Kidney (tissue), 14 donors: ENCODE data around the gene SUDS3. TPM values are rescaled to one million over a fixed set of nuclear protein-coding genes. Genes with fewer than 3 reads are reported as not detected.

Experiments used
- DNase-seq, 5 donors: peaks; one replicate each; pipeline ENCODE4 v3.0.0-alpha.2; 2013 to 2020
- FAIRE-seq: peaks from 2 replicates; lab custom pipeline; 2012; peaks lifted over from hg19 to GRCh38; lab: Jason Lieb, UNC
- H3K27ac ChIP-seq, 2 donors: one replicate each; pipeline ENCODE4 v1.7.0; 2013; ENCODE audit warnings: low read depth in 2 of 2, low read length in 2 of 2, inconsistent platforms in 1 of 2
- H3K27me3 ChIP-seq: one replicate; pipeline ENCODE4 v1.7.1; 2013; ENCODE audit warnings: low read length, inconsistent platforms; ENCODE audit not compliant: control insufficient read depth, insufficient read depth
- H3K36me3 ChIP-seq, 3 donors: one replicate each; pipeline versions ENCODE4 v1.7.0 to v1.7.1; 2013; ENCODE audit warnings: low read length in 3 of 3, control low read depth in 1 of 3, inconsistent platforms in 1 of 3; ENCODE audit not compliant: insufficient read depth in 3 of 3, control insufficient read depth in 2 of 3
- H3K4me1 ChIP-seq, 3 donors: one replicate each; pipeline versions ENCODE4 v1.7.0 to v1.7.1; 2013; ENCODE audit warnings: low read length in 3 of 3, inconsistent platforms in 1 of 3, low read depth in 1 of 3; ENCODE audit not compliant: control insufficient read depth in 2 of 3, insufficient read depth in 2 of 3
- H3K4me3 ChIP-seq, 3 donors: one replicate each; pipeline versions ENCODE4 v1.7.0 to v1.8.1; 2013; ENCODE audit warnings: low read length in 3 of 3, control low read depth in 1 of 3, inconsistent platforms in 1 of 3
- H3K9ac ChIP-seq, 3 donors: one replicate each; pipeline versions ENCODE4 v1.7.0 to v1.7.1; 2013; ENCODE audit warnings: low read length in 3 of 3, control low read depth in 1 of 3, inconsistent platforms in 1 of 3
- H3K9me3 ChIP-seq, 3 donors: one replicate each; pipeline versions ENCODE4 v1.7.0 to v1.7.1; 2013; ENCODE audit warnings: low read length in 3 of 3, control low read depth in 1 of 3, inconsistent platforms in 1 of 3; ENCODE audit not compliant: control insufficient read depth in 2 of 3, insufficient read depth in 1 of 3
- CTCF ChIP-seq: IDR thresholded peaks from 3 replicates; pipeline ENCODE4 v1.5.1; 2012; ENCODE audit warnings: mild to moderate bottlenecking, moderate library complexity, borderline replicate concordance; ENCODE audit not compliant: insufficient read depth; ENCODE audit errors: extremely low read depth
- intact Hi-C: fragments of 100-400 bp; cut with DNase I; formaldehyde crosslinking; loops from one replicate; pipeline ENCODE4 v1.11.1; 2022
- polyA plus RNA-seq: library from polyadenylated mRNA; stranded (reverse); fragments of 350-450 nt; fragmentation: Illumina TruSeq; extraction: RNeasy Lipid Tissue Mini Kit (QIAGEN cat#74804); gene quantifications from one replicate; pipeline ENCODE4 v1.2.3, GENCODE V29; 2014; ENCODE audit warnings: low read depth, low replicate concordance; ENCODE audit not compliant: insufficient read depth
- total RNA-seq: library from RNA; stranded (reverse); fragmentation: NEBNext Ultra II Directional; extraction: Animal tissue kit (Norgen Biotek cat#: 25700); gene quantifications from one replicate; pipeline ENCODE4 v1.2.1, GENCODE V29; 2021
- donor health status: control.
- donor health status: control.
- donor health status: control.
- donor health status: control.
- donor health status: control.
- donor health status: DM: yes; HTN: yes; CAD: no.
- donor health status: Normal renal cell carcinoma (clear cell type).

SUDS3 gene
- total and polyA plus RNA-seq, 2 donors from 2014 or later, result 14.9 to 29.0 TPM

GRCh38 chr12:118337194-118337838 lies 39.0 kb upstream of the SUDS3 start:
- Histone ChIP-seq H3K4me1 (no peaks in the 10 kb centered on the region), H3K4me3 (no peak overlapping the region), H3K36me3 (no peaks in the 10 kb centered on the region), H3K27me3 (no peaks in the 10 kb centered on the region), H3K9me3 (no peaks in the 10 kb centered on the region), H3K27ac (no peak overlapping the region), H3K9ac (no peak overlapping the region)
- no peak for TF ChIP-seq CTCF
- FAIRE-seq (no peak), DNase-seq (no peak)
- intact Hi-C loops, result no loop called here

GRCh38 chr12:118342090-118342489 lies 34.3 kb upstream of the SUDS3 start:
- TF ChIP-seq CTCF, result no peak
- no peak for FAIRE-seq

DNA sequence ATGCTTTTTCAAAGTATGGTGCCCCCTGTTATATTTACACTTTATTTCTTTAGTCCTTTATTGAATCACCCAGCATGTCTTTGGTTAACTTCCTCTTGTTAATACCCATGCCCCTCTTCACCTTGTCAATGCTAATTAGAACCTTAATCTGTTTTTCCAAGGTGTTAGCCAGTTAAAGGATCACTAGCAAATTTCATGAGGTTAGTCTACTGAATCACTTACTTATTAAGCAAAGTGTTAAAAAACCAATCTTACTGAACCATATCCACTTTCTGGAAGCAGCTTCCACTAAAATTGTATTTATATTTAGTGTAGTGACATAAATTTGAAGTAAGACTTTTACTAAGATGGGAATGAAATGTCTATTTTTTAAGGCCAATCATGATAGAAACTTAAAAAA lies 31.5 kb upstream of the SUDS3 start:
- peak; percentile 76 for FAIRE-seq

More at GRCh38 chr12:118342090-118342489, 34.3 kb upstream of the SUDS3 start:
- H3K4me1 ChIP-seq, result peaks cover 0 to 3% (median 0%) of the 10 kb centered on the region in 3 donors
- no peak overlapping the region for H3K9ac ChIP-seq
- intact Hi-C loops, result no loop called here
- no peak overlapping the region for H3K4me3 ChIP-seq
- no peaks in the 10 kb centered on the region for H3K36me3 ChIP-seq
- DNase-seq, result no peak
- no peaks in the 10 kb centered on the region for H3K9me3 ChIP-seq
- H3K27ac ChIP-seq, result no peak overlapping the region
- H3K27me3 ChIP-seq, result no peaks in the 10 kb centered on the region

More for the DNA sequence above, 31.5 kb upstream of the SUDS3 start:
- DNase-seq, result peak in 2 of 5 donors; percentile 32 to 45
- H3K4me1 ChIP-seq, result peaks cover 0 to 3% (median 0%) of the 10 kb centered on the region in 3 donors
- TF ChIP-seq CTCF, result no peak
- no peak overlapping the region for H3K27ac ChIP-seq
- intact Hi-C loops, result no loop called here
- H3K9me3 ChIP-seq, result no peaks in the 10 kb centered on the region
- no peaks in the 10 kb centered on the region for H3K27me3 ChIP-seq
- no peak overlapping the region for H3K9ac ChIP-seq
- H3K4me3 ChIP-seq, result no peak overlapping the region
- H3K36me3 ChIP-seq, result no peaks in the 10 kb centered on the region
